ENCODE measurements around the gene ZNF492.

The ZNF492 gene

DNA sequence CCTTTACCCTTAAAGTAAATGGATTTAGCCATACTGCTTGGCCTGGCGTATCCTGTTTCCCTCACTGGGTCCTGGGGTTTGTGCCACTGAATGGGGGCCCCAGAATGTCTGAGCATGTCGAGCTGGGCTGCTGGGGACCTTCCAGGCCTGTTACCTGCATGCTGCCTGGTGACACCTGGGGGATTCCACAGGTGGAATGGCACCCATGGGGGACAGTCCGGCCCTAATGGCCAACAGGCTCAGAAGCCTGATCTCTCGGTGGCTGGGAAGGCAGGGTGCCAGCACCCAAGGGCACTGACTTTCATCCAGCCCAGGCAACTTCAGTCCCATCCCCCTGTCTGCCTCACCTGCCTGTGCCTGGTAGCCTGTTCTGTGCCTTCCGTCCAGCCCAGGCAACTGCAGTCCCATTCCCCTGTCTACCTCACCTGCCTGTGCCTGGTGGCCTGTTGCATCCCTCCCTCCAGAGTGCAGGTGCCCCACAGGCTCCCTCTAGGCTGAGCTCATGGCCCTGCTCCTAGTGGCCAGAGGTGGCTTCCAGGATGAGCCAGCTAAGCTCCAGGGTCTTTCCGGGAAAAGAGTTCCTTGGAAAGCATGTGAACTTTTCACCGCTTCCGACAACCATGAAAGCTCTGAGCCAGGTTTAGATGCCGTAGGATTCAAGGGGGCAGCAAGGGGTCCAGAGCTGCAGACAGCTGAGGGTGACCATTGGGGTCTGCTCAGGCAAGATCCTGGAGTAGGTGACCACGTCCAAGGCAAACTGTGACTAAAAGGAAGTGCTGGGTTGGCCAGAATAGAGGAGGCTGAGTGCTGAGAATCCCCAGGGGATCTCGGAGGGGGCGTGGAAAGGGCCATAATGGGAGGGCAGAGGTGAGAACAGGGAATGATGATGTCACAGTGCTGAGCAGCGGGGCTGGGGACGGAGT is 30.3 kb upstream of the ZNF492 start:
- TF ChIP-seq, protein P1, sequence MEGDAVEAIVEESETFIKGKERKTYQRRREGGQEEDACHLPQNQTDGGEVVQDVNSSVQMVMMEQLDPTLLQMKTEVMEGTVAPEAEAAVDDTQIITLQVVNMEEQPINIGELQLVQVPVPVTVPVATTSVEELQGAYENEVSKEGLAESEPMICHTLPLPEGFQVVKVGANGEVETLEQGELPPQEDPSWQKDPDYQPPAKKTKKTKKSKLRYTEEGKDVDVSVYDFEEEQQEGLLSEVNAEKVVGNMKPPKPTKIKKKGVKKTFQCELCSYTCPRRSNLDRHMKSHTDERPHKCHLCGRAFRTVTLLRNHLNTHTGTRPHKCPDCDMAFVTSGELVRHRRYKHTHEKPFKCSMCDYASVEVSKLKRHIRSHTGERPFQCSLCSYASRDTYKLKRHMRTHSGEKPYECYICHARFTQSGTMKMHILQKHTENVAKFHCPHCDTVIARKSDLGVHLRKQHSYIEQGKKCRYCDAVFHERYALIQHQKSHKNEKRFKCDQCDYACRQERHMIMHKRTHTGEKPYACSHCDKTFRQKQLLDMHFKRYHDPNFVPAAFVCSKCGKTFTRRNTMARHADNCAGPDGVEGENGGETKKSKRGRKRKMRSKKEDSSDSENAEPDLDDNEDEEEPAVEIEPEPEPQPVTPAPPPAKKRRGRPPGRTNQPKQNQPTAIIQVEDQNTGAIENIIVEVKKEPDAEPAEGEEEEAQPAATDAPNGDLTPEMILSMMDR (IDR thresholded peaks at IDR 0.05) = no peak

DNA sequence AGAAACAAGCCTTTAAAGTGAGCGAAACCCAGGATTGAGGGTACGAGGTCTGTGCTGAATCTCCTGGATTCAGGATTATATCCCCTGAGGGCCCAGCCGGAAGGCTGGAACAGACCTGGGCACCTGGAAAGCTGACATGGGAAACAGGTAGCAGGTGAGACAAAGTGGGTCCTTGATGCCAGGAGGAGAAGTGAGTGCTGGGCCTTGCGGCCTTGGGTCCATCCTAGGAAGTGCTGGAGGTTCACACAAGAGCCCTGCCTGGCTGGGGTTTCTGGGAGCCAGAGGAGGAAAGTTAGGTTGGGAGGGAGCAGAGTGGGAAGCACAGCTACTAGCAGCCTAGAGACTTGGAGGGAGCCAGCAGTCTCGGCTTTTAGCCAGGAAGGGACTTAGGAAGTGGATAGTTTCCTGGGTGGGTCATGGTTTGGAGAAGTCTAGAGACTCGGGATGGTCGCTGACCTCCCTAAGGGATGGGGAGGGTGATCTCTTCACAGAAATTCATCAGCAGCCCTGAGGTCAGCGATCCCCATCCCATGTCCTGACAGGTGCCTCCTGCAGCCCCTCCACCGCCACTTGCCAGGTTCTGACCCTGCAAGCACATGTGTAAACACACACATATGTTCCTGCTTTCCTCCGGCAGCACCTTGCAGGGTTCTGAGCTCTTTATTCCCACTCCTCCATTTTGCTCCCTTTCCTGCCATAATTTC is 29.4 kb upstream of the ZNF492 start:
- TF ChIP-seq, protein P1 (IDR thresholded peaks at IDR 0.05) = no peak

DNA sequence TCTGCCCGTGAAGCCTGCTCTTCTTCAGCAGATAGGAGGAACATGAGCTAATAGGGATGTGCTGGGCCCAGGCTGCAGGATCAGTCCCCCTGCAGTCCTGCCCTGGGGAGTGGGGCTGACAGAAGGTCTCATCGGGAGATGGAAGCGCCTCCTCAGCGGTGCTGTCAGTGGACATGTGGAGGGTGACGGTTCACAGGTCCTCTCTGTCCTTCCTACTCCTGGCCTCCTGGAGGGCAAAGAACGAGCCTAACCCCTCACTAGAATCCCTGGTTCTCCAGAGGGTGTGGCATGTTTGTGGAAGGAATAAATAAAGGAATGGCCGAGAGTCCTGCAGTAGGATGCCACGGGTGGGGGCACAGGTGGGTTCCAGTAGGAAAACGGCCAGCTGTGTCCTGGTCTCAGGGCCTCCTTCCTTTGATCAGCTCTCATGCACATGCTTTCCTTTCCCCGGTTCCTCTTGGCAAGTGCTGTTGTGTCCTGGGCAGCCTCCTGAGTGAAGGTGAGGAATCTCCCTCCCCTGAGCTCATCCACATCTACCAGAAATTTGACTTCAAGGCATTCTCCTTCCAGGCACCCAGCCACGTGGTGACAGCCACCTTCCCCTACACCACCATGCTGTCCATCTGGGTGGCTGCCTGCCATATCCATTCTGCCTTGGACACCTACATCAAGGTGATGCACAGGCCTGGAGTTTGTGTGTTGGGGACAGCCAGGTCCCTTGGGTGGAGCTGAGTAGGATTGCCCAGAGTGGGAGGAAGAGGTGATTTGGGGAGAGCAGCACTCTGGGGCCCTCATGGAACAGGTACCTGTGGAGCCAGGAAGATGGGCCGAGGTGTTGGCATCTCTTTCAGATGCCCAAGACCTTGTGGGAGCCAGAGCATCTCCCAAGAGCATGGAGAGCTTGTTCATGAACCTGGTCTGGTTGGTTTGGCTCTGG is 28.6 kb upstream of the ZNF492 start:
- TF ChIP-seq, protein P1 (IDR thresholded peaks at IDR 0.05) = no peak

DNA sequence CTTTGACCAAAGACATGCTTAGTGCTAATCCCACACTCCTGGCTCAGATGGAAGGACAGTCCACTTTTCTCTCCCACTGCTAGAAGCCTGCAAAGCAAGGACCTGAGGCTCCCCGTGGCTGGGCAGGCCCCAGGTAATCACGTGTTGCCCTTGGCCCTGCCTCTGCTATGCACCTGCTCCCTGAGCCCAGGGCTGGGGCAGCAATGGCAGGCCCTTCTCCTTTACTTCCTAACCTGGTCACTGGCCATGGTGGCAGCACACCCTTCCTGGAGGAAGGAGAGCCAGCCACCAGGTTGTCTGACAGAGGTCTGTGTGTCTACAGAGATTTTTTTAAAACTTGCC is 27.9 kb upstream of the ZNF492 start:
- TF ChIP-seq, protein P1 (IDR thresholded peaks at IDR 0.05) = no peak

DNA sequence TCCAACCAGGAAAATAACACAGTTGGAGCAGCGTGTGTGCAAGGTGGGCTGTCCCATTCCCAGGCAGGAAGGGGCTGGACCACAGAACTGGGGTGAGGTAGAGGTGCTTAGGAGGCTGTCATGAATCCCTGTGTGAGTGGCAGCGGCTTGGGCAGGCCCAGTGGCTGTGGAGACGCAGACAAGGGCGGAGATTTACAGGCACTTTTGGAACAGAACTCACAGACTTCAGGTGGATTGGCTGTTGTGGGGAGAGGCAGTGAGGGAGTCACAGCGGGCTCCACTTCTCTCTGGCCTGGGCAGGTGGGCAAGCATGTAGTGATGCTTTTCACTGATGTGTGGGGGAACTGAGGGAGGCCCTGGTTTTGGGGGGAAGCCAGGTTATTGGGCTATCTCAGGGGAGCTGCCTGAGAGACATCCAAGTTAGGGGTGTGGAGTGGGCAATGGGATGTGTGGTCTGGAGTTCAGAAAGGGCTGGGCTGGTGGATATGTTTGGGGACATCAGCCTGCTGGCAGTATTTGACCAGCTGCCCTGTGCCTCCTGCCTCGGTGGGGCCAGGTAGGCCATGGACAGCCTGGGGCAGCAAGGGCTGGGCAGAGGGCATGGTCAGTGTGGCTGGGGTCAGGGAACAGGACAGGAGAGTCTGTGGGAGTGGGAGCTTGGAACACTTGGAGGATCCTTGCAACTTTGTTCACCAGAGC is 27.0 kb upstream of the ZNF492 start:
- TF ChIP-seq, protein P1 (IDR thresholded peaks at IDR 0.05) = no peak

DNA sequence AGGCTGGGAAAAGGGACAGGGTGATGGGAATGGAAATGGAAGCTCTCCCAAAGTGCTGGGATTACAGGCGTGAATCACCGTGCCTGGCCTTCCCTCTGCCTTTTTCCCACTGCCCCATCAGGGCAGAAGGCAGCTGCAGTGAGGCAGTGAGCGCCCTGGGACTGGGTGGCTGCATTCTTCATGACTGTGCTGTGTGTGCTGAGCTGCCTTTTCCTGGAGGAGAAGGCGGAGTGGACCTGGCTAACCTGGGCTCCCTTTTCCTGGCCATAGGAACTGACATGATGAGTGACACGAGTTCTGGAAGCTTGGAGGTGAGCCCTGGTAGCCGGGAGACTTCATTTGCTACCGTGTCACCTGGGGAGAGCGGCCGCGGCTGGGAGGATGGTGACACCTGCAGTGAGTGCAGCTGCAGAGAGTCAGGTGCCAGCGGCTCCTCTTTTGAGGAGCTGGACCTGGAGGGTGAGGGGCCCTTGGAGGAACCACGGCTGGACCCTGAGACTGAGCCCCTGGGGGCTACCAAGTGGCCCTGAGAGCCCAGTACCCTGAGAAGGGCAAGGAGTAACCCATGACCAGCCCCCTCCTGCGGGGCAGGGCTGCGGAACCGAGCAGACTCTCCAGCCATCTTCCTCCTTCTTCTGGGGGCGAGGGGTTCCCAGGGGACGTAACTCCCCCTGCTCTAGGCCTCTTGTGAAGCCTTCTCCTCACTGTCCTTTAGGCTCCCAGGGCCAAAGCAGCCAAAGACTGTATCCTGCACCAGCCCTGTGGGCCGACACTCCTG is 26.3 kb upstream of the ZNF492 start:
- TF ChIP-seq, protein P1 (IDR thresholded peaks at IDR 0.05) = no peak
